HuH-7.5 (cell line): ENCODE data around the gene MAZ.

Source experiments
- DNase-seq: peaks from one replicate; pipeline ENCODE4 v3.0.0; 2011; ENCODE audit warnings: low spot score

Gene MAZ

DNA sequence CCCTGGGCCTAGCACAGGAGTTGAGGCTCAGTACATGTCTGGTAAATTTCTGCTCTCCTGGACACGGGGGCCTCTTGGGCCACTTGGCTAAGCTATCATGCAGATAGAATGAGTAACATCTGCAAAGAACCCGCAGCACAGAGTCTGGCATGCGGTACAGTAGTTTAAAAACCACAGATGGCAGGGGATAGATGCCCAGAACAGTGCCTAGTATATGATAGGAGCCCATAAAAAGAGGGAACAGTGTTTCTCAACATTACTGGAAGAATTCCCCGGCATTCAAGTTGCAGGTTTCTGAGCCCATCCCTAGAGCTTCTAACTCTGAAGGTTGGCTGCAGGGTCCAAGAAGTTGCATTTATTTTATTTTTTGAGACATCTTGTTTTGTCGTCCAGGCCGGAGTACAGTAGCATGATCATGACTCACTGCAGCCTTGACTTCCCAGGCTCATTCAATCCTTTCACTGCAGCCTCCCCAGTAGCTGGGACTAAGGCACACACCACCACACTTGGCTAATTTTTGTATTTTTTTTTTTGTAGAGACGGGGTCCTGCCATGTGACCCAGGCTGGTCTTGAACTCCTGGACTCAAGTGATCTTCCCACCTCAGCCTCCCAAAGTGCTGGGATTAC lies 50.9 kb downstream of the MAZ start:
- DNase-seq: no peak

DNA sequence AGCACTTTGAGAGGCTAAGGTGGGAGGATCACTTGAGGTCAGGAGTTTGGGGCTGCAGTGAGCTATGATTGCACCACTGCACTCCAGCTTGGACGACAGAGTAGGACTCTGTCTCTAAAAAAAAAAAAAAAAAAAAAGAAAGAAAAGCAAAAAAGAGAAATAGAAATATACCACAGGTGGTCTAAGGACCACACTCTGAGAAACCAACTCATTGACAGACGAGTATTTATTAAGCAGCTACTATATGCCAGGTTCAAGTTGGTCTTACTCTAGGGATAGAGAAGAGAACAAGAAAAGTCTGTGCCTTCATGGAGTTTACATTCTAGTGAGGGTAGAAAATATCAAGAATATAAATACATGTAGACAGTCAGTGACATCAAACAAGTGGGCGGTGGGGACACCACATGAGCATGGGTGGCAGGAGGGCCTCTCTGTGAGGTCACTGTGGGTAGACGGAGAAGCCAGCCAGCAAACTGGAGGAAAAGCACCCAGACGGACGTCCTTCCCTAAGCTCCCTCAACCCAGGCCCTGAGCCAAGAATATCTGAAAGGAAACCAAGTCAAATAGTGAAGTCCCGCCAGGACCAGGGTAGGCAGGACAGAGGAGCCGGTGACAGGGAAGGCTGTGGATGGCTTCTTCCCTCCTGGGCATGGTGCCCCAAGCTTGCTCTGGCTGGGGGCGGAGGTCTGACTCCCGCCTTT lies 52.0 kb downstream of the MAZ start:
- DNase-seq: no peak

DNA sequence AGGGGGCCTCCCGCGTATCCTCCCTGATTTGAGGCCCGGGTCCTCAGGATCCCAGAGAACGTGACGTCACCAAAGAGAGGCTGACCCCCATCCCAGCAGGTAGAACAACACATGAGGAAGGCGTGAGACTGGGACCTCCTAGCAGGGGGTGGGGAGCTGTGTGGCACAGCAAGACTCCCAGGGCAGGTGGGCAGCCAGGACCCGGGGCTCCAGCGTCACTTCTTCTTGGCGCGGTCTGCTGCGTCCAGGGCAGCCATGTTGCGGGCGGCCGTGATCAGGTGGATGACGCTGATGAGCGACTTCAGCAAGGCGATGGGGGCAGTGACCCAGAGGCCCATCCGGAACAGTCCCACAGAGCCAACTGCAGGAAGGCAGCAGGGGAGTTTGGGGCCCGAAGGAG lies 52.6 kb downstream of the MAZ start:
- no peak for DNase-seq

DNA sequence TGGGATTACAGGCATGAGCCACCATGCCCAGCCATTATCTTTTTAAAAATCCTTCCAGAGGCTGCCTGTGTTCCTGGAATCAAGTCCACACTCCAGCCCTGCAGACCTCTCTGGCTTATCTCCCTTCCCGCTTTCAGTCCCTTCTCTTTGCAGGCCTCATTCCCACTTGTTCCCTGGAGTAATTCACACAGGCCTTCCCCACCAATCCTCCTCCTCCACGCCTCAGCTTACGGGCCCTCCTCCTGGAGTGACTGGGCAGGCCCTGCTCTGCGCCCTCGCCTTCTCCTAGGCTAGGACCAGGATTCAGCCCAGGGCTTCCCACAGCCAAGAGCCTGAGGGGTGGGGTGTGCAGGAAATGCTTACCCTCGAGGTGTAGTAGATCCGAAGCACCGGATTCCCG lies 53.9 kb downstream of the MAZ start:
- DNase-seq: no peak
